Measurements from ENCODE around the gene SLC38A10. TPM values are rescaled to one million over a fixed set of nuclear protein-coding genes. Genes with fewer than 3 reads are reported as not detected.

SLC38A10 gene
- total RNA-seq, 2 experiments from 2014 or later, result 47.6 to 52.9 TPM

DNA sequence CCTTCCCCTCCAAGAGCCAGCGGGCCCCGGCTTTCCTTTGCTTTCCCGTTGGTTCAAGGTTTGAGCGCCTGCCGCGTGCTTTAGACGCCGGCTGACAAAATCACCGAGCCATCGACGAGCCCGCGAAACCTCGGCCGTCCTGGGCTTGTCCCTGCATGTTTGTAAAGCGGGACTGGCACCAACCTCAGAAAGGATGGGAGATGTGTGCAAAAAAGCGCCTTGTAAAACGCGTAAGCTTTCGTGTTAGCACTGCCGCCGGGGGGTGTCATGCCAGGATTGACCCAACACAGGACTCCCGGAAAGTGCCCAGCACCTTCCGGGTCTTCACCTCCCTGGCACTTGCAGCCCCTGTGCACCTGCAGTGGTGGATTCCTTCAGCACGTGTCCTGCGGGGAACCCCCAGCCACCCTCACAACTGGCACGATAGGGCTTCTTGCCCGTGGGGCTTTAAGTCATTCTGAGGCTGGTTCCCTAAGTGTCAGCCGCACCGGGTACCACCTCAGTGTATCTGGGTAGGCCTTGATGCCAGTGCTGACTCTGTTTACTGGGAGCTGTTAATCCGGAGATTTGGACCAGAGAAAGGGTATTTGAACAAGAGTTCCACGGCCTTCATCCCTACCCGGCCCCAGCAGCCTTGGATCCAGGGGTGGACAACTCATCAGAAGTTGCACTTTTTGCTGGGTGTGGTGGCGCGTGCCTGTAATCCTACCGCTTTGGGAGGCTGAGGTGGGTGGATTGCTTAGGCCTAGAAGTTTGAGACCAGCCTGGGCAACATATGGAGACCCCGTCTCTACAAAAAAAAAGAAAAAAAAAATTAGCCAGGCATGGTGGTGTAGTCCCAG is 55.2 kb downstream of the SLC38A10 start:
- Mint-ChIP-seq H3K27ac (peak overlapping the region; percentile 96), H3K36me3 (ENCODE audit: low read depth) (peaks cover 21% of the 10 kb centered on the region), H3K9me3 (ENCODE audit: low read depth) (no peaks in the 10 kb centered on the region), H3K27me3 (no peaks in the 10 kb centered on the region), H3K4me1 (peaks cover 25% of the 10 kb centered on the region), H3K4me3 (peak overlapping the region; percentile 93)
- intact Hi-C loops (cut with DNase I, micrococcal nuclease), result loop anchor here (1.0 to 10.0 kb wide), 15 partner anchors 17 to 825 kb away; partner anchors contain the start of genes ACTG1 (in 1 of the 2), CHMP6 (in 1 of the 2), ENDOV (in 1 of the 2) and FAAP100 (in 1 of the 2)
- DNase-seq (peak; percentile 71), ATAC-seq (no peak)
- ChIA-PET CTCF (interaction anchor here (0.6 to 1.7 kb wide), 5 partner anchors 10 to 256 kb away, joined by 3 to 7 read pairs (median 3); partner anchors contain the start of gene CEP131), POLR2A (interaction anchor here (1.6 kb wide), 1 partner anchor 17 kb away, joined by 8 read pairs; the partner anchor contains the start of gene CEP131)

DNA sequence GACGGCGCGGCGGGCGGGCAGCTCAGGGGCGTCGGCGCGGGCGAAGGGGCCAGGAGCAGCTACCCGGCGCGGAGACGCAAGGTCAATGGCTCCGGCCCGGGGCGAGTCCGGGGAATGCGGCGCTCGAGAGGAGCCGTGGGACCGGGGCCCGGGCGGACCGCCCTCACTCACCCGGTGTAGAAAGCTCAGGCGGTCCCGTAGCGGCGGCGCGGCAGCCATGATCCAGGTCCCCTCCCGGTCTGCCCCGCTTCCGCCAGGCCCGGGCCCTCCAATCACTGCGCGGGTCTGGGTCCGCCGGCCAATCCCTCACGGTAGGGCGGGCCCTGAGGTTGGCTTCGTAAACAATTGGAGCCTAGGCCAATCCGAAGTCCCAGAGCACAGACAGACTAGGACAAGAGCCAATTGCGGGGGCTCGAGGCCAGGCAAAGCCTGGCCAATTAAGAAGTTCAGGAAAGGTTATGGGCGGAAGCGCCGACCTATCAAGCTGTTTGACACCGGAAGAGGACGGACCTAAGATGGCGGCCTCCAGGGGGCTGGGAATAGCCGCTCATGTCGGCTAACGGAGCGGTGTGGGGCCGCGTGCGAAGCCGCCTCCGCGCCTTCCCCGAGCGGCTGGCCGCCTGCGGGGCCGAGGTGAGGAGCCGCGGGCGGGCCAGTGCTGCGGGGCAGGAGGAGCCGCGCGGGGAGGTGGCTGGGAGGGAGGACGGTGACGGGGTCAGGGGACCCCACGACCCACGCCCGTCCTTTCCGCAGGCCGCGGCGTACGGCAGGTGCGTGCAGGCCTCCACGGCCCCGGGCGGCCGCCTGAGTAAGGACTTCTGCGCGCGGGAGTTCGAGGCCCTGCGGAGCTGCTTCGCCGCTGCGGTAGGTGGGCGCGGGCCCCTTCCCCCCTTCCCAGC is 56.0 kb downstream of the SLC38A10 start, which contains the start of the genes NDUFAF8 and TEPSIN:
TSS of gene NDUFAF8 (plus strand) at position 504 of the 899 bp plus-strand sequence. CDS start at position 550, 46 bp downstream.
TSS of gene TEPSIN (minus strand) at position 241 of the 899 bp plus-strand sequence. CDS start at position 219, 22 bp downstream.
- DNase-seq (peak; percentile 97), ATAC-seq (peak; percentile 99)
- Mint-ChIP-seq H3K4me3 (peak within 1 kb of the TSS; percentile 93), H3K27me3 (no peaks in the 10 kb centered on the region), H3K27ac (peak within 1 kb of the TSS; percentile 96), H3K9me3 (ENCODE audit: low read depth) (no peaks in the 10 kb centered on the region), H3K4me1 (peaks cover 25% of the 10 kb centered on the region), H3K36me3 (ENCODE audit: low read depth) (peaks cover 21% of the 10 kb centered on the region)
- ChIA-PET CTCF (interaction anchor here (0.6 to 1.7 kb wide), 6 partner anchors 9 to 144 kb away, joined by 3 to 7 read pairs (median 3); partner anchors contain the start of gene CEP131), POLR2A (interaction anchor here (0.6 to 1.6 kb wide), 6 partner anchors 14 to 313 kb away, joined by 3 to 8 read pairs (median 4); partner anchors contain the start of genes ACTG1, CEP131 and FAAP100)
- intact Hi-C loops (cut with DNase I, micrococcal nuclease), result loop anchor here (1.0 to 2.0 kb wide), 13 partner anchors 16 to 824 kb away; partner anchors contain the start of genes ACTG1 (in 1 of the 2), CHMP6 (in 1 of the 2), ENDOV (in 1 of the 2) and FAAP100 (in 1 of the 2)

DNA sequence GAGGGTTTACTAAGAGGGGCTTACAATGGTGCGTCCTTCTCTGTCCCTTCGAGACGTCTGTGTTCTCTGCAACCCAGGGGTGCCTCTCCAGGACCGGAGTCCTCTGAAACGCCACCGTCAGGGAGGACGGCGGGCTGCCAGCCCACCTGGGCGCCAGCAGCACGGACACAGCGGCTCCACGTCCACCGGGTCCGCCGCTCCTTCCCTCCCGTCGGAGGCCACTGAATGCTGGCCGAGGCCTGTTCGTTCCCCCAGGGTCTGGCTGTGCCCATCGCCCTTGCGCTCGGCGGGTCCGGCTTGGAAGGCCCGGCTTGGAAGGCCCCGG is 56.7 kb downstream of the SLC38A10 start:
- H3K27ac Mint-ChIP-seq, result no peak overlapping the region
- H3K9me3 Mint-ChIP-seq (ENCODE audit: low read depth), result no peaks in the 10 kb centered on the region
- H3K36me3 Mint-ChIP-seq (ENCODE audit: low read depth), result peaks cover 21% of the 10 kb centered on the region
- H3K4me3 Mint-ChIP-seq, result peak overlapping the region; percentile 93
- intact Hi-C loops (cut with DNase I, micrococcal nuclease), result loop anchor here in 1 of 2 experiments (2.0 kb wide), 2 partner anchors 144 to 622 kb away; partner anchors contain the start of gene P4HB
- peaks cover 25% of the 10 kb centered on the region for H3K4me1 Mint-ChIP-seq
- ChIA-PET POLR2A (interaction anchor here (0.6 to 1.6 kb wide), 6 partner anchors 14 to 314 kb away, joined by 3 to 8 read pairs (median 4); partner anchors contain the start of genes ACTG1, CEP131 and FAAP100), CTCF (interaction anchor here (0.6 to 1.7 kb wide), 6 partner anchors 8 to 234 kb away, joined by 3 to 7 read pairs (median 3); partner anchors contain the start of gene CEP131)
- ATAC-seq, result no peak
- no peak for DNase-seq
- no peaks in the 10 kb centered on the region for H3K27me3 Mint-ChIP-seq

DNA sequence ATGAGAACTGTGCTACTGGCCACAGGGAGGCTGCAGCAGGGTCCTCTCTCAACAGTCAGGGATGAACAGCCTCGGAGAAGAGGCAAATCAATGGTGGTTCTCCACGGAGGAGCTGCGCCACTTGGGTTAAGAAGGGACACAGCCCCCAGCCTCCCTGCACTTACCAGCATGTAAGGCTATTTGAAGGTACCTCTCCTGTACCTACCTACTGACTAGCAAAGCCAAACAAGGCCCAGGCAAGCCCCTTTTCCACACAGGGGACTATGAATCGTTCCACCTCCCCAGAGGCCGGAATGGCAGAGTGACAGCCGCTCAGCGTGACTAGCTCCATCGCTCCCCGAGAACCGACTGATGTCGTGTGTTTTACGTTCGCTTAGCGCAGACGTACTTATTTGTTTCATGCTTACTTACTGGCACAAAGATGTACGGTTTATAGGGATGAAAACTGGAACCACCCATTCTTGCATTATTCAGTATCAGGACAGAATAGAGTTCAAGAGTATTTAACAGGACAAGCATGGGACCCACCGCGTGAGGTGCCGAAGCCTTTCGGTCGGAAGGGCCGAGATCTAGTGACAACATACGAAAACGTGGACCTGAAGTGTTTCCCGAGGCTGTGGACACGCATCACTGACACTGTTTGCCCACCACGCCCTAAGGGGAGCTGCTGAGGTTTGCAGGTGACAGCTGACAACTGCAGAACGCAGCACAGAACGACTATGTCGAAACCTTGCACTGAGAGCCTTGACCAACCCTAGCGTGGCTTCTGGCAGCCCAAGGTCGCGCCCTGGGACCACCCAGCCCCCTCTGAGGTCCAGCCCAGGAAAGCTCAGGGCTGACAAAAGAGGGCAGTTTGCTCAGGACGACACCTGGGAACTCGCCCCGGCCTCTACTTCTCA is 57.3 kb downstream of the SLC38A10 start:
- Mint-ChIP-seq H3K27ac (no peak overlapping the region), H3K9me3 (ENCODE audit: low read depth) (no peaks in the 10 kb centered on the region), H3K27me3 (no peaks in the 10 kb centered on the region), H3K4me3 (peak overlapping the region; percentile 93), H3K36me3 (ENCODE audit: low read depth) (peaks cover 21% of the 10 kb centered on the region), H3K4me1 (peaks cover 25% of the 10 kb centered on the region)
- DNase-seq (no peak), ATAC-seq (no peak)
- ChIA-PET POLR2A (interaction anchor here (0.6 to 1.6 kb wide), 2 partner anchors 13 to 15 kb away, joined by 7 to 8 read pairs; partner anchors contain the start of gene CEP131), CTCF (interaction anchor here (0.7 to 1.7 kb wide), 4 partner anchors 11 to 233 kb away, joined by 3 to 7 read pairs (median 3); partner anchors contain the start of gene CEP131)
- intact Hi-C loops (cut with DNase I, micrococcal nuclease), result loop anchor here in 1 of 2 experiments (2.0 kb wide), 2 partner anchors 143 to 623 kb away; partner anchors contain the start of gene P4HB

DNA sequence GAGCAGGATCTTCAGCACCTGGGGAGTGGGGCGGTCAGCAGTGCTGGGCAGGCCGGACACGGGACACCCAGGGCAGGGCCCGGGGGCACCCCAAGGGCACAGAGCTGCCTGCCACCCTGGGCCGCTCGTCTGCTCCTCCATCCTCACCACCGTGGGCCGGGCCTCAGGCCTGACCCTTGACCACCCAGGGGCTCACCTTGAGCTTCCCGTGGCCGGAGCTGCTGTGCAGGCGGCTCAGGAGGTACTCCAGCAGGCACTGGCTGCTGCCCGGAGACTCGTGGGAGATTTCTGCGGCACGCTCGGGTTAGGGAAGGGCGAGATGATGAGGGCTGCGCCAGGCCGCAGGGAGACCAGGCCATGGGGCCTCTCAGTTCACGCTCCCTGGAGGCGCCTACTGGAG is 58.3 kb downstream of the SLC38A10 start:
- intact Hi-C loops (cut with DNase I, micrococcal nuclease), result no loop called here
- H3K36me3 Mint-ChIP-seq (ENCODE audit: low read depth), result peaks cover 17% of the 10 kb centered on the region
- no peaks in the 10 kb centered on the region for H3K9me3 Mint-ChIP-seq (ENCODE audit: low read depth)
- H3K4me3 Mint-ChIP-seq, result no peak overlapping the region
- CTCF ChIA-PET, result no interaction called here
- H3K27ac Mint-ChIP-seq, result no peak overlapping the region
- peaks cover 22% of the 10 kb centered on the region for H3K4me1 Mint-ChIP-seq
- no peak for DNase-seq
- no peak for ATAC-seq
- POLR2A ChIA-PET, result interaction anchor here (0.7 kb wide), 1 partner anchor 251 kb away, joined by 3 read pairs; no protein-coding TSS in a partner anchor
- no peaks in the 10 kb centered on the region for H3K27me3 Mint-ChIP-seq

DNA sequence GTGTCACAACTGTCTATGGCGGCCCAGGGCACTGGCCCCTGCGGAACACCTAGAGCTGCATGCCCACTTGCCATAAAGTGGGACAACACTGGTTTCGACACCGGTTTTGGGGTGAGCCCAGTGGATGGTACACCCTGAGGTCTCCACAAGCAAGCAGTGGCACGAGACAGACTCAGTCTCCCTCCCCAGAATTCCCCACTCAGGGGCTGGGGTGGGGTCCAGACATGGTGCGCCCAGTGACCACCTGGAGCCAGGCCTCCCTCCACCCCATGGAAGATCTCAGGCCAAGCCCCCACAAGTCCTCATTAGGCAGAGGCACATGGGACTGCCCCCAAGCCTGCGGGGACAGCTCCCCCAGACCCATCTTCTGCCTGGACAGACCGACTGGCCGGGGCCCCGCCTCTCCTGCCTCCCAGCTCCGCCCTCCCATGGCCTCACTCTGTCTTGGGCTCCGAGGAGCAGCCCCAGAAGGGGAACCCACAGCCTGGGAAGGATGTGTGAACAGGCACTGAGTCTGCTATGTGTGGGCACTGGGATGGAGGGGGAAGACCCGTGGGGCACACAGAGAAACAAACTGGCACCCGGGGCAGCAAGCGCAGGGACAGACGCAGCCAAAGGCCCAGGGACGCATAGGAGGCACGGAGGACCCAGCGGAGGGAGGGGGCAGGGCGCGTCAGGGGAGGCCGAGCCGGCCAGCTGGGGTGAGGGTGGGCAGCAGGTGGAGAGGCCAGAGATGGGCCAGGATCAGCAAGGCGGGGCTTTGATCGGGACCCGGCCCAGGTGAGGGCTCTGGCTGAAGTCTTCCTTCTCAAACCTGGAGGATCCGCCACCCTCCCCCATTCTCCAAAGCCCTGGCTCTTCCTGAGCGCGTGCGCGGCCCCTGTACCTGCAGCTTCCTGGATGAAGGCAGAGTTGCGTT is 59.0 kb downstream of the SLC38A10 start:
- no peak for DNase-seq
- no peak overlapping the region for H3K4me3 Mint-ChIP-seq
- ChIA-PET CTCF (no interaction called here), POLR2A (interaction anchor here (0.7 kb wide), 1 partner anchor 251 kb away, joined by 3 read pairs; no protein-coding TSS in a partner anchor)
- H3K27ac Mint-ChIP-seq, result no peak overlapping the region
- H3K36me3 Mint-ChIP-seq (ENCODE audit: low read depth), result peaks cover 13% of the 10 kb centered on the region
- H3K9me3 Mint-ChIP-seq (ENCODE audit: low read depth), result no peaks in the 10 kb centered on the region
- peaks cover 19% of the 10 kb centered on the region for H3K4me1 Mint-ChIP-seq
- intact Hi-C loops (cut with DNase I, micrococcal nuclease), result no loop called here
- ATAC-seq, result no peak
- H3K27me3 Mint-ChIP-seq, result no peaks in the 10 kb centered on the region

DNA sequence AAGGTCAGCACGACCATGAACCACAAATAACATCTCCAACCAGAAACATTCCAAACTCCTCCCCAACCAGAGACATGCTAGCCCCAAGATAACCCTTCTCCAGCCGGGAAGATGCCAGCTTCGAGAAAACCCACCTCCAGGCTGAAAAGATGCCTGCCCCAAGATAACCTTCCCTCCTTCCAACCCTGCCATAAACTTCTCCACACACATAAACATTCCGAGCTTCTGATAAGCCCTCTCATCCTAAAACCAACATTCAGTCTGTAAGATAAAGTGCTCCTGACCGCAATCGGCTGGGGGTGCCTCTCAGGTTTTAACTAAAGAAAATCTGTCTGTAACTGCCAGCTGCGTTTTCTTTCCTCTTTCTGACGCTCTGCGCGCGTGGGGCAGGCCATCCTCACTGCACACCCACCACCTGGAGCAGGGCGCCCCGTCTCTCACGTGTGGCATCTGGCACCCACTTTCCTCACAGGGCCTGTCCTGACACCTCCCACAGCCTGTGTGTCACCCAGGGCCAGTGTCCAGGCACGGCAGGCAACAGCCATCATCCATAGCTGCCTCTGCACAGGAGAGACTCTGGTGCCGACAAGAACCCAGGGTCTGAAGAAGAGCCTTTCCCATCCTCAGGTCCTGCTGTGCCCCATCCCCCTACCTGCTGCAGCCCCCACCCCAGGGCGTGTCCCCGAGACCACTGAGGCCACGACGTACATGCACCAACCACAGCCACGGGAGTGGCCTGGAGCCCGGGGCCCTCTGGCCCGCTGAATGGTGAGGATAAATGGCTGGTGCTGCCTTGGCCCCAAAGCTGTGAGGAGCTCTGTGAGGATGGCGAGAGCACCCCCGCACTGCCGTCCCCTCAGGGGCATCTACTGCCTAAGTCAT is 59.9 kb downstream of the SLC38A10 start:
- no peaks in the 10 kb centered on the region for H3K27me3 Mint-ChIP-seq
- intact Hi-C loops (cut with DNase I, micrococcal nuclease), result no loop called here
- H3K27ac Mint-ChIP-seq, result no peak overlapping the region
- H3K4me1 Mint-ChIP-seq, result peaks cover 15% of the 10 kb centered on the region
- DNase-seq (no peak), ATAC-seq (no peak)
- ChIA-PET CTCF (interaction anchor here (0.6 kb wide), 1 partner anchor 9 kb away, joined by 4 read pairs; no protein-coding TSS in a partner anchor), POLR2A (interaction anchor here (1.5 kb wide), 1 partner anchor 12 kb away, joined by 6 read pairs; the partner anchor contains the start of gene CEP131)
- H3K36me3 Mint-ChIP-seq (ENCODE audit: low read depth), result peaks cover 12% of the 10 kb centered on the region
- H3K4me3 Mint-ChIP-seq, result no peak overlapping the region
- no peaks in the 10 kb centered on the region for H3K9me3 Mint-ChIP-seq (ENCODE audit: low read depth)

DNA sequence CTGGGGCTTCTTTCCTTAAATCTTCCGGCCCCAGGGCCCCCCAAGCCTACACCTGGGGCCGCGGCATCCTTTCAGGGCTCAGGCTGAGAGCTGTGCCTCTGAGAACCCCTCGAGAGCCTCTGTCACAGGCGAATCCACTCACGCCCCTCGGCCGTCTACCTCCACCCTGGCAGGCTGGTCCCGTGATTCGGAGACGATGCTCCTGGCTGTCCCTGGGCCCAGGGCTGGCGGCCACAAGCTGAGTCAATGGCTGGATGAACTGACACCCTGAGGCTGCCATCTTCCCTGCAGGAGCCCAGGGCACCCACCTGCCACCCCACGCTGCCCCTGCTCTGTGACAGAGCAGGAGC is 60.6 kb downstream of the SLC38A10 start:
- Mint-ChIP-seq H3K4me3 (no peak overlapping the region), H3K27me3 (no peaks in the 10 kb centered on the region), H3K27ac (no peak overlapping the region), H3K4me1 (peaks cover 13% of the 10 kb centered on the region), H3K36me3 (ENCODE audit: low read depth) (peaks cover 9% of the 10 kb centered on the region), H3K9me3 (ENCODE audit: low read depth) (no peaks in the 10 kb centered on the region)
- POLR2A ChIA-PET, result interaction anchor here (1.5 kb wide), 1 partner anchor 12 kb away, joined by 6 read pairs; the partner anchor contains the start of gene CEP131
- DNase-seq (no peak), ATAC-seq (no peak)
- CTCF ChIA-PET, result interaction anchor here (0.6 kb wide), 1 partner anchor 8 kb away, joined by 4 read pairs; no protein-coding TSS in a partner anchor
- intact Hi-C loops (cut with DNase I, micrococcal nuclease), result no loop called here
